Spleen (tissue), 7 donors: Measurements from ENCODE around the gene PLEKHJ1.

Experiments
- CTCF ChIP-seq, 11 experiments: fragments of 200-600 bp in 7 of 11; fragments of 450-650 bp in 4 of 11; sonication (generic) in 4 of 11; IDR thresholded peaks in 8 of 11; conservative IDR thresholded peaks in 3 of 11; 1 replicate in 7 of 11; 2 replicates in 4 of 11; pipeline versions ENCODE4 v1.4.0 to v1.8.0; 2016 to 2021; ENCODE audit warnings: antibody characterized with exemption in 11 of 11, inconsistent platforms in 4 of 11, mild to moderate bottlenecking in 1 of 11
- POLR2A ChIP-seq, 3 donors: fragments of 450-650 bp; IDR thresholded peaks; one replicate each; pipeline ENCODE4 v1.5.1; 2017; ENCODE audit warnings: antibody characterized with exemption in 3 of 3, mild to moderate bottlenecking in 1 of 3
- POLR2AphosphoS5 ChIP-seq, 3 donors: sonication (generic); formaldehyde crosslinking; IDR thresholded peaks; one replicate each; pipeline ENCODE4 v1.5.1; 2017; ENCODE audit warnings: antibody characterized with exemption in 3 of 3
- donor health status: DM: no; HTN: no; CAD: no; lungs with moderate emphysema.
- donor health status: DM: no; HTN: no; CAD: no.
- donor health status: DM: no; HTN: no; CAD: no.

DNA sequence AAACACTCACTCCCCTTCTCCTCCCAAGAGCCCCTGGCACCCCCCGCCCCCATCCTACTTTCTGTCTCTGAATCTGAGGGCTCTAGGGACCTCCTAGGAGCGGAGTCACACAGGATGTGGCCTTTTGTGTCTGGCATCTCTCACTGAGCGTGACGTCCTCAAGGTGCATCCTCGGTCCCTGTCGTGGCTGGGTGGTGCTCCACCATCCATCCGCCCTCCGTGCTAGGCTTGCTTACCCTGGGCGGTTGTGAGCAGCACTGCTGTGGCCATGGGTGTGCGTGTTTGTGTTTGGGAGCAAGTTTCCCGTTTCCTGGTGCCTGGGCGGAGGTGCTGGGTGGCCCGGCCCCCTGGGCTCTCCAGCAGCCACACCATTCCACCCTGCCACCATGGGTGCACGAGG lies 12.2 kb downstream of the PLEKHJ1 start:
- TF ChIP-seq CTCF (IDR thresholded peaks at IDR 0.05 in 8 of 11, conservative IDR thresholded peaks at IDR 0.05 in 3 of 11): no peak
- TF ChIP-seq POLR2A (IDR thresholded peaks at IDR 0.05): no peak
- TF ChIP-seq POLR2AphosphoS5 (IDR thresholded peaks at IDR 0.05): peak; percentile 70 to 84 (median 83)
